ENCODE results near the gene CDHR2. TPM values are rescaled to one million over a fixed set of nuclear protein-coding genes. Genes with fewer than 3 reads are reported as not detected.

The CDHR2 gene
- total and polyA plus RNA-seq, 11 donors: 0.07 to 0.67 (median 0.35) TPM; not detected in 6

GRCh38 chr5:176643491-176644219 lies 94.5 kb downstream of the CDHR2 start:
- TF ChIP-seq POLR2A (IDR thresholded peaks at IDR 0.05) (no peak), CTCF (IDR thresholded peaks at IDR 0.05) (no peak)
- H3K4me3 ChIP-seq: no peak overlapping the region
- intact Hi-C loops (cut with DNase I): loop anchor here in 7 of 10 donors (2.0 to 10.0 kb wide), 4 partner anchors 66 to 279 kb away; partner anchors contain the start of genes ARL10 (in 1 of the 7) and KIAA1191 (in 1 of the 7)
- no peak for ATAC-seq
- no peaks in the 10 kb centered on the region for H3K27me3 ChIP-seq
- no peaks in the 10 kb centered on the region for H3K9me3 ChIP-seq
- H3K4me1 ChIP-seq: peaks cover 0 to 26% (median 13%) of the 10 kb centered on the region in 12 donors
- WGBS, 4 donors: 80 to 85% (median 83%) methylated on average over 8 to 11 of the region's 11 CpGs
- peak in 1 of 5 donors; percentile 19 for DNase-seq
- no peak overlapping the region for H3K27ac ChIP-seq
- H3K36me3 ChIP-seq: no peaks in the 10 kb centered on the region

GRCh38 chr5:176644294-176644693 lies 95.2 kb downstream of the CDHR2 start:
- intact Hi-C loops (cut with DNase I): loop anchor here in 7 of 10 donors (2.0 to 10.0 kb wide), 4 partner anchors 67 to 279 kb away; partner anchors contain the start of genes ARL10 (in 1 of the 7) and KIAA1191 (in 1 of the 7)
- no peaks in the 10 kb centered on the region for H3K9me3 ChIP-seq
- ATAC-seq (no peak), DNase-seq (no peak)
- no peaks in the 10 kb centered on the region for H3K27me3 ChIP-seq
- no peak overlapping the region for H3K4me3 ChIP-seq
- H3K4me1 ChIP-seq: peaks cover 0 to 27% (median 15%) of the 10 kb centered on the region in 12 donors
- H3K36me3 ChIP-seq: no peaks in the 10 kb centered on the region
- TF ChIP-seq CTCF (IDR thresholded peaks at IDR 0.05) (no peak), POLR2A (IDR thresholded peaks at IDR 0.05) (no peak)
- no peak overlapping the region for H3K27ac ChIP-seq
- 68 to 88% (median 69%) methylated on average over 9 of the region's 9 CpGs for whole genome bisulfite sequencing, 4 donors

GRCh38 chr5:176644878-176645670 lies 95.9 kb downstream of the CDHR2 start:
- H3K27ac ChIP-seq: no peak overlapping the region
- 90 to 93% (median 91%) methylated on average over 18 to 22 of the region's 22 CpGs for WGBS, 4 donors
- no peaks in the 10 kb centered on the region for H3K27me3 ChIP-seq
- no peaks in the 10 kb centered on the region for H3K36me3 ChIP-seq
- H3K4me3 ChIP-seq: no peak overlapping the region
- no peak for DNase-seq
- TF ChIP-seq CTCF (IDR thresholded peaks at IDR 0.05) (no peak), POLR2A (IDR thresholded peaks at IDR 0.05) (no peak)
- H3K9me3 ChIP-seq: no peaks in the 10 kb centered on the region
- intact Hi-C loops (cut with DNase I): loop anchor here in 8 of 10 donors (2.0 to 10.0 kb wide), 5 partner anchors 68 to 280 kb away; partner anchors contain the start of genes ARL10 (in 1 of the 8) and KIAA1191 (in 1 of the 8)
- ATAC-seq: no peak
- H3K4me1 ChIP-seq: peaks cover 0 to 30% (median 15%) of the 10 kb centered on the region in 12 donors

Small RNA genes lying within 50 kb of the gene (microRNA-seq; reads per million reads assigned to microRNA genes)
- gene MIR4281: 0 reads per million in 4 donors

Other genes starting within 250 kb of the CDHR2 start
- gene KIAA1191, start 187.6 kb upstream of the CDHR2 start, total RNA-seq: 100 to 1,000 TPM in 5 of 9 donors, 10 to 100 TPM in 4; 68.4 to 143 (median 104) TPM
- gene KIAA1191, start 187.6 kb upstream of the CDHR2 start, polyA plus RNA-seq: 10 to 100 TPM; 42.8 to 61.8 TPM
- 1 to 10 TPM; 2.9 to 8.1 (median 5.4) TPM for gene ARL10, start 183.9 kb upstream of the CDHR2 start, total RNA-seq
- gene ARL10, start 183.9 kb upstream of the CDHR2 start, polyA plus RNA-seq: 1 to 10 TPM; 1.5 to 4.8 TPM
- 10 to 100 TPM in 8 of 9 donors, 1 to 10 TPM in 1; 9.3 to 33.9 (median 15.8) TPM for gene NOP16, start 160.7 kb upstream of the CDHR2 start, total RNA-seq
- gene NOP16, start 160.7 kb upstream of the CDHR2 start, polyA plus RNA-seq: 10 to 100 TPM; 33.4 to 83.4 TPM
- gene HIGD2A, start 160.6 kb upstream of the CDHR2 start, total RNA-seq: 100 to 1,000 TPM; 177 to 318 (median 218) TPM
- 100 to 1,000 TPM; 229 to 454 TPM for gene HIGD2A, start 160.6 kb upstream of the CDHR2 start, polyA plus RNA-seq
- 100 to 1,000 TPM; 185 to 401 (median 231) TPM for gene CLTB, start 132.8 kb upstream of the CDHR2 start, total RNA-seq
- gene CLTB, start 132.8 kb upstream of the CDHR2 start, polyA plus RNA-seq: 100 to 1,000 TPM; 461 to 464 TPM
- gene FAF2, start 101.0 kb upstream of the CDHR2 start, total RNA-seq: 10 to 100 TPM; 11.6 to 20.8 (median 13.6) TPM
- 10 to 100 TPM in 1 of 2 donors, 1 to 10 TPM in 1; 6.6 to 15.0 TPM for gene FAF2, start 101.0 kb upstream of the CDHR2 start, polyA plus RNA-seq
- gene RNF44, start 11.9 kb upstream of the CDHR2 start, total RNA-seq: 10 to 100 TPM in 8 of 9 donors, 1 to 10 TPM in 1; 9.2 to 35.7 (median 21.0) TPM
- 10 to 100 TPM; 14.4 to 14.8 TPM for gene RNF44, start 11.9 kb upstream of the CDHR2 start, polyA plus RNA-seq
- 1 to 10 TPM in 1 of 9 donors, under 1 TPM in 8; 0.25 to 1.9 (median 0.48) TPM for gene GPRIN1, start 60.8 kb downstream of the CDHR2 start, total RNA-seq
- under 1 TPM; 0.15 to 0.36 TPM for gene GPRIN1, start 60.8 kb downstream of the CDHR2 start, polyA plus RNA-seq
- gene SNCB, start 81.2 kb downstream of the CDHR2 start, total RNA-seq: under 1 TPM in 1 of 9 donors, not detected in 8; 0.23 TPM
- not detected for gene SNCB, start 81.2 kb downstream of the CDHR2 start, polyA plus RNA-seq
- gene EIF4E1B, start 81.3 kb downstream of the CDHR2 start, total RNA-seq: not detected
- gene EIF4E1B, start 81.3 kb downstream of the CDHR2 start, polyA plus RNA-seq: not detected
- gene TSPAN17, start 98.1 kb downstream of the CDHR2 start, total RNA-seq: 10 to 100 TPM; 22.2 to 53.1 (median 30.9) TPM
- 10 to 100 TPM; 15.4 to 59.3 TPM for gene TSPAN17, start 98.1 kb downstream of the CDHR2 start, polyA plus RNA-seq

Data from heart left ventricle (tissue), 16 donors.